Panc1 (cell line): ENCODE measurements around the gene C3orf70.

ENCODE experiments used
- POLR2AphosphoS5 ChIP-seq: IDR thresholded peaks from 2 replicates; pipeline ENCODE4 v1.6.1; 2012; ENCODE audit warnings: mild to moderate bottlenecking, low read depth, low read length, moderate library complexity
- SIN3A ChIP-seq: IDR thresholded peaks from 2 replicates; pipeline ENCODE4 v1.6.1; 2012; ENCODE audit warnings: low read depth, mild to moderate bottlenecking, low read length, moderate library complexity, borderline replicate concordance; ENCODE audit not compliant: insufficient read depth
- TCF7L2 ChIP-seq: IDR thresholded peaks from 2 replicates; pipeline ENCODE4 v1.6.1; 2011; ENCODE audit warnings: mild to moderate bottlenecking, low read depth, low read length, inconsistent platforms
- TF ChIP-seq, protein P1 (sequence below): fragments of 450-650 bp; IDR thresholded peaks from 2 replicates; pipeline ENCODE4 v1.5.1; 2017; ENCODE audit warnings: mild to moderate bottlenecking

GRCh38 chr3:185071287-185071800, 81.5 kb downstream of the C3orf70 start:
- TF ChIP-seq, protein P1, sequence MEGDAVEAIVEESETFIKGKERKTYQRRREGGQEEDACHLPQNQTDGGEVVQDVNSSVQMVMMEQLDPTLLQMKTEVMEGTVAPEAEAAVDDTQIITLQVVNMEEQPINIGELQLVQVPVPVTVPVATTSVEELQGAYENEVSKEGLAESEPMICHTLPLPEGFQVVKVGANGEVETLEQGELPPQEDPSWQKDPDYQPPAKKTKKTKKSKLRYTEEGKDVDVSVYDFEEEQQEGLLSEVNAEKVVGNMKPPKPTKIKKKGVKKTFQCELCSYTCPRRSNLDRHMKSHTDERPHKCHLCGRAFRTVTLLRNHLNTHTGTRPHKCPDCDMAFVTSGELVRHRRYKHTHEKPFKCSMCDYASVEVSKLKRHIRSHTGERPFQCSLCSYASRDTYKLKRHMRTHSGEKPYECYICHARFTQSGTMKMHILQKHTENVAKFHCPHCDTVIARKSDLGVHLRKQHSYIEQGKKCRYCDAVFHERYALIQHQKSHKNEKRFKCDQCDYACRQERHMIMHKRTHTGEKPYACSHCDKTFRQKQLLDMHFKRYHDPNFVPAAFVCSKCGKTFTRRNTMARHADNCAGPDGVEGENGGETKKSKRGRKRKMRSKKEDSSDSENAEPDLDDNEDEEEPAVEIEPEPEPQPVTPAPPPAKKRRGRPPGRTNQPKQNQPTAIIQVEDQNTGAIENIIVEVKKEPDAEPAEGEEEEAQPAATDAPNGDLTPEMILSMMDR = no peak
- no peak for TF ChIP-seq SIN3A
- no peak for TF ChIP-seq TCF7L2
- no peak for TF ChIP-seq POLR2AphosphoS5
